Peyer's patch (tissue), 4 donors: ENCODE results near the gene HIVEP2.

ENCODE experiments used
- CTCF ChIP-seq, 6 experiments: fragments of 450-650 bp in 4 of 6; fragments of 200-600 bp in 2 of 6; sonication (generic) in 1 of 6; IDR thresholded peaks; one replicate each; pipeline ENCODE4 v1.5.1; 2017 to 2019; ENCODE audit warnings: antibody characterized with exemption in 6 of 6, mild to moderate bottlenecking in 3 of 6, moderate library complexity in 1 of 6
- POLR2A ChIP-seq, 2 donors: fragments of 450-650 bp; IDR thresholded peaks; one replicate each; pipeline ENCODE4 v1.5.1; 2017; ENCODE audit warnings: antibody characterized with exemption in 2 of 2, mild to moderate bottlenecking in 2 of 2, moderate library complexity in 2 of 2

- TF ChIP-seq CTCF (IDR thresholded peaks at IDR 0.05), result no peak
- no peak for TF ChIP-seq POLR2A (IDR thresholded peaks at IDR 0.05)
These were observed 242.2 kb downstream of the HIVEP2 start for GRCh38 chr6:142702501-142703460.
